SHP77 (cell line): ENCODE data around the gene ERGIC1.

Source experiments
- DNase-seq, 2 experiments: peaks; one replicate each; lab custom pipeline; 2025; lab: John Stamatoyannopoulos, UW

The ERGIC1 gene

DNA sequence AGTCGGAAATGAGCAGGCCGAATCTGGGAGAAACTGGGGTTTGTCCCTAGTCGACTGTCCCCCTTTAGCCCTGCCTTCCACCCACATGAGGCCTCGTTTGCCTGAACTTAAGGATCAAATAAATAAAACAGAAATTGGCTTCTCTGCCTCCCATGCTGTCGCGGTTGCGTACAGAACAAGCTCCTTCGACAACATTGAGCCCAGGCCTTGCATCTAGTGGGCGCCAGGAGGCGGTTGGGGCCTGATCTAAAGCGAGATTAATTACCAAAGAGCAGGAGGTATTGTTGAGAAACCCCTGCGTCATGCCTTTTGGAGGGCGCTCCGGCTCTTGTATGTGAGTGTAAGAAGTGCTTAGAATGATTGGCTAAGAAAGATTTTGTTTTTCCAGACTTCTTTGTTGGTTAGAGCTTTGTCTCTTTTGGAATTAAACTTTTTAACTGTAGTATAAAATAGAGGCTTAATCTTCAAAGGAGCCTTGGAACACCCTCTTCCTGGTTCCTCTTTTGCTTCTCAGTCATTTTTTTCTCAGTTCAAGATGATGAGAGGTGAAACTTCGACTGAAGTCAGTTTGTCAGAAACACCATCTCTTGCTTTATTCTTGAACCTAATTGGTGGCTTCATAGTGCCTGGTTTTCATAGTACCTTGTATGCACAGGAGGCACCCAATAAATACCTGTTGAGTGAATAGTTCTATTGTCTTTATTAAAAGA lies 150.3 kb downstream of the ERGIC1 start:
- peak; percentile 46 to 70 for DNase-seq

DNA sequence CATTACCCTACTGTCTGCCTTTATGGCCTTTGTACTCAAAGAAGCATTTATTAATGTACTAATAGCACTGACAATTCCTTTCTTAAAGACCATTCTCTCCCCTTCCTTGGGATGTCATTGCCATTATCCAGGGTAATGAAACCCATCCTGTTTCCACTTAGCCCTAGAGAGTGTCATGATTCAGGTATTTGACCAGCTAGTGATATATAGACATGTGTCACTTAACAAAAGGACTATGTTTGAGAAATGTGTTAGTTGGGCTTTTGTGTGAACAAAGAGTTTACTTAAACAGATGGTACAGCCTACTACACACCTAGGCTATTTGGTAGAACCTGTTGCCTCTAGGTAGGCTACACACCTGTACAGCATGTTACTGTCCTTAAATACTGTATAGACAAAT lies 151.5 kb downstream of the ERGIC1 start:
- no peak for DNase-seq

- DNase-seq = no peak
These were observed 154.2 kb downstream of the ERGIC1 start for GRCh38 chr5:172988276-172988675.

DNA sequence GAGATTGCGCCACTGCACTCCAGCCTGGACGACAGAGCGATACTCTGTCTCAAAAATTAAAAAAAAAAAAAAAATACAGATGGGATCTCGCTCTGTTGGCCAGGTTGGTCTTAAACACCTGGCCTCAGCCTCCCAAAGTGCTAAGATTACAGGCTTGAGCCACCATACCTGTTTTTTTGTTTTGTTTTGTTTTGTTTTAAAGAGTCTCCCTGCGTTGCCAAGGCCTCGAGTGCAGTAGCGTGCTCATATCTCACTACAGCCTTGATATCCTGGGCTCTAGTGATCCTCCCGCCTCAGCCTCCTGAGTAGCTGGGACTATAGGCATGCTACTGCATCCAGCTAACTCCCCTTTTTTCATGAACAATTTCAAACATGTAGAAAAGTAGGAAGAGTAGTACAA lies 156.7 kb downstream of the ERGIC1 start:
- no peak for DNase-seq

DNA sequence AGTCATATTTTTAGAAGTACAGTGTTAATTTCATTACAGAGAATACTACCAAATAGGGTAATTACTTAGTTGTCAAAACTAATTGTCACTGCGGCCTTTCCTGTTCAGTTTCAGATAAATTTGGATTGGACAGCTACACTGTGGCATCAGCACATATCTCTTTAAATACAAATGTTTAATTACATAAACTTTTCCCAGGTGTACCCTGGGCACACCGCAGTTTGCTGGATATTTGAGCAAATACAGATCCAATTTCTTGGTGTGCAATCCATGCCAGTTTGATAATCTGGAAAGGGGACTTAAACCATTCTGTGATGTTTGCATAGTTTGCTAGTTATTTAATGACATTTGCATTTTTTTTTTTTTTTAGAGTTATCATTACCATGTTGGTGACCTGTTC lies 160.4 kb downstream of the ERGIC1 start:
- DNase-seq = no peak

- DNase-seq = no peak
These were observed 165.4 kb downstream of the ERGIC1 start for GRCh38 chr5:172999372-172999973.

DNA sequence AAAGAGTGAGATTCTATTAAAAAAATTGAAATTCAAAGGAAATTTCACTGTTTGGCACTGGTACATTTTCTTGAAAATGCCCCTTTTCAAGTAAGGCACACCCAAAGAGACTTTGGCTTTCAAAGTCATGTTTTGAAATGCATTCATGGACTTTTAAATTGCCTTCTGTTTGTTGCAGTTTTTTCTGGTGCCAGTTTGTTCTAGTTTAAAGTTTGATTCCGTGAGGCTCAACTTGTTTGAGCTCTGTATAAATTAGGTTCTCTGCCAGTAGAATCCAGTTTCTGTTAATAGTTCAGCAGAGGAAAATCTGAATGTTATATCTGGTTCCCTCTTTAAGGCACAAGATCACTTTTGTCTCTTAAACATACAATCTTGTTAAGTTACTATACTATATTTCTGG lies 165.9 kb downstream of the ERGIC1 start:
- DNase-seq = no peak

GRCh38 chr5:173001229-173001841 lies 167.3 kb downstream of the ERGIC1 start:
- no peak for DNase-seq
